A673 (cell line): Measurements from ENCODE around the gene SLC66A2. TPM values are rescaled to one million over a fixed set of nuclear protein-coding genes. Genes with fewer than 3 reads are reported as not detected.

Experiments used
- BruUV-seq: library from RNA; stranded (reverse); fragments of 400-500 nt; replicated peaks from 2 replicates; lab custom pipeline; 2021; lab: Mats Ljungman, UMichigan
- CTCF ChIA-PET: fragments of 300-600 bp; sonication (Branson Sonifier 250); formaldehyde crosslinking; loops from one replicate; lab custom pipeline; 2022; ENCODE audit warnings: antibody characterized with exemption; lab: Charles Lee
- POLR2A ChIA-PET: fragments of 300-600 bp; sonication (Branson Sonifier 250); formaldehyde crosslinking; loops from one replicate; lab custom pipeline; 2022; ENCODE audit warnings: antibody characterized with exemption; ENCODE audit not compliant: low non-redundant PET; lab: Charles Lee
- DNase-seq: peaks from one replicate; pipeline ENCODE4 v3.0.0-alpha.2; 2015; ENCODE audit warnings: low spot score
- H3K27ac ChIP-seq: fragments of 200-600 bp; sonication (generic); 2 replicates; pipeline ENCODE4 v1.5.1; 2016; ENCODE audit warnings: mixed run types, low read depth, mild to moderate bottlenecking, mixed read lengths, antibody characterized with exemption, low read length; ENCODE audit not compliant: poor library complexity, severe bottlenecking
- H3K27me3 ChIP-seq: fragments of 200-600 bp; sonication (generic); replicated peaks from 2 replicates; pipeline ENCODE4 v1.6.1; 2017; ENCODE audit warnings: mixed run types, low read depth, mild to moderate bottlenecking, mixed read lengths, antibody characterized with exemption, low read length; ENCODE audit not compliant: insufficient read depth, poor library complexity
- H3K36me3 ChIP-seq: fragments of 200-600 bp; sonication (generic); 2 replicates; pipeline ENCODE4 v1.6.1; 2016; ENCODE audit warnings: mixed run types, mild to moderate bottlenecking, mixed read lengths, antibody characterized with exemption, low read length; ENCODE audit not compliant: insufficient read depth, poor library complexity, severe bottlenecking
- H3K4me1 ChIP-seq: fragments of 200-600 bp; sonication (generic); 2 replicates; pipeline ENCODE4 v1.6.1; 2017; ENCODE audit warnings: mixed run types, mild to moderate bottlenecking, mixed read lengths, antibody characterized with exemption, low read length; ENCODE audit not compliant: insufficient read depth, poor library complexity, severe bottlenecking
- H3K4me3 ChIP-seq: fragments of 200-600 bp; sonication (generic); 2 replicates; pipeline ENCODE4 v1.5.1; 2016; ENCODE audit warnings: low read depth, mixed run types, mild to moderate bottlenecking, mixed read lengths, low read length; ENCODE audit not compliant: poor library complexity, severe bottlenecking
- H3K9me3 ChIP-seq: fragments of 200-600 bp; sonication (generic); 2 replicates; pipeline ENCODE4 v1.6.1; 2016; ENCODE audit warnings: mixed run types, low read depth, mild to moderate bottlenecking, mixed read lengths, antibody characterized with exemption, low read length; ENCODE audit not compliant: poor library complexity, severe bottlenecking
- EZH2 ChIP-seq: fragments of 200-600 bp; sonication (generic); IDR thresholded peaks from 2 replicates; pipeline ENCODE4 v1.6.1; 2017; ENCODE audit warnings: borderline replicate concordance, low read depth, mild to moderate bottlenecking, mixed read lengths, antibody characterized with exemption, low read length; ENCODE audit not compliant: poor library complexity, severe bottlenecking
- intact Hi-C: fragments of 100-400 bp; cut with micrococcal nuclease; formaldehyde crosslinking; loops from one replicate; pipeline ENCODE4 v1.10.0; 2022; ENCODE audit not compliant: unreplicated experiment
- total RNA-seq: library from RNA; stranded (reverse); gene quantifications from 2 replicates; pipeline ENCODE4 v1.2.3, GENCODE V29; 2021
- TF ChIP-seq, protein P1 (sequence below): fragments of 300-800, 200-600 bp; sonication (generic); conservative IDR thresholded peaks from 2 replicates; pipeline ENCODE4 v1.5.1; 2017; ENCODE audit warnings: low read depth, mild to moderate bottlenecking, antibody characterized with exemption, low read length, moderate library complexity, mixed read lengths

Gene SLC66A2
- total RNA-seq, 1 experiment from 2014 or later = 28.0 TPM

DNA sequence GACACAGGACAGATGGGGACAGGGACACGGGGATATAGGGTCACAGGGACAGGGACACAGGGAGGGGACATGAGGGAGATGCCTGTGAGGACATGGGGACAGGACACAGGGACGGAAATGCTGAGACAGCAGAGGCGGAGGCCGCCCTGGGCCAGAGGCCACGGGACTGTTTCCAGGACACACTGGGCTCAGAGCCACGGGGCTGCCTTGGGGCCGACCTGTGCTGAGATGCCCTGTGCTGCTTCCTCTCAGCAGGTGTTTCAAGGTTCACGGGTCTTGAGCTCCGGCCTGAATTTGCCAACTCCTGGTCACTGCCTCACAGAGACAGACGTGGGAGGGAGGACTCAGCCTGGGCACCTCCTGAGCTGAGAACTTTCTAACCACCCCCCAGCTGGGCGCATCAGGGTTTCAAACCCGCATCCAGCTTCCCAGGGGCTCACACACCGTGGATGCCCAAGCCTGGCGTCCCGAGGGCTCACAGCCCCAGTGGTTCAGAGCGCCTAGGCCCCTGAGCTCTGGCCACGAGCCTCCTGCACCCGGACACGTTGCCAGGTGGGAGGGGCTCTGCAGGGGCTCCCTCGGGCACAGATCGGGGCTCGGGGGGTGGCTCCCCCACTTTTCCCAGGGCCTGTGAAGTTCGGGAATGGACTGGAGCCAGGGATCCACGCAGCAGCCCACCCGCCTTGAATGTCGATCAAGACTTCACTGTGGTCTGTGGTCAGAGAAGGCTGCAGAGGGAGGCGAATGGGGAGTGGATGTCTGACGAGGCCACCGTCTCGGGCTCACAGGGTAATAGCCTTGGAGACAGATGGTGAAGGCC is 64.1 kb downstream of the SLC66A2 start:
- H3K9me3 ChIP-seq = peaks cover 37% of the 10 kb centered on the region
- TF ChIP-seq, protein P1, sequence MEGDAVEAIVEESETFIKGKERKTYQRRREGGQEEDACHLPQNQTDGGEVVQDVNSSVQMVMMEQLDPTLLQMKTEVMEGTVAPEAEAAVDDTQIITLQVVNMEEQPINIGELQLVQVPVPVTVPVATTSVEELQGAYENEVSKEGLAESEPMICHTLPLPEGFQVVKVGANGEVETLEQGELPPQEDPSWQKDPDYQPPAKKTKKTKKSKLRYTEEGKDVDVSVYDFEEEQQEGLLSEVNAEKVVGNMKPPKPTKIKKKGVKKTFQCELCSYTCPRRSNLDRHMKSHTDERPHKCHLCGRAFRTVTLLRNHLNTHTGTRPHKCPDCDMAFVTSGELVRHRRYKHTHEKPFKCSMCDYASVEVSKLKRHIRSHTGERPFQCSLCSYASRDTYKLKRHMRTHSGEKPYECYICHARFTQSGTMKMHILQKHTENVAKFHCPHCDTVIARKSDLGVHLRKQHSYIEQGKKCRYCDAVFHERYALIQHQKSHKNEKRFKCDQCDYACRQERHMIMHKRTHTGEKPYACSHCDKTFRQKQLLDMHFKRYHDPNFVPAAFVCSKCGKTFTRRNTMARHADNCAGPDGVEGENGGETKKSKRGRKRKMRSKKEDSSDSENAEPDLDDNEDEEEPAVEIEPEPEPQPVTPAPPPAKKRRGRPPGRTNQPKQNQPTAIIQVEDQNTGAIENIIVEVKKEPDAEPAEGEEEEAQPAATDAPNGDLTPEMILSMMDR = no peak
- no peak for TF ChIP-seq EZH2
- ChIA-PET CTCF (no interaction called here), POLR2A (no interaction called here)
- intact Hi-C loops = no loop called here
- no peak overlapping the region for H3K27ac ChIP-seq
- H3K36me3 ChIP-seq = no peaks in the 10 kb centered on the region
- H3K4me3 ChIP-seq = no peak overlapping the region
- DNase-seq = no peak
- H3K4me1 ChIP-seq = no peaks in the 10 kb centered on the region
- BruUV-seq = no TSS peak
- H3K27me3 ChIP-seq = no peaks in the 10 kb centered on the region

DNA sequence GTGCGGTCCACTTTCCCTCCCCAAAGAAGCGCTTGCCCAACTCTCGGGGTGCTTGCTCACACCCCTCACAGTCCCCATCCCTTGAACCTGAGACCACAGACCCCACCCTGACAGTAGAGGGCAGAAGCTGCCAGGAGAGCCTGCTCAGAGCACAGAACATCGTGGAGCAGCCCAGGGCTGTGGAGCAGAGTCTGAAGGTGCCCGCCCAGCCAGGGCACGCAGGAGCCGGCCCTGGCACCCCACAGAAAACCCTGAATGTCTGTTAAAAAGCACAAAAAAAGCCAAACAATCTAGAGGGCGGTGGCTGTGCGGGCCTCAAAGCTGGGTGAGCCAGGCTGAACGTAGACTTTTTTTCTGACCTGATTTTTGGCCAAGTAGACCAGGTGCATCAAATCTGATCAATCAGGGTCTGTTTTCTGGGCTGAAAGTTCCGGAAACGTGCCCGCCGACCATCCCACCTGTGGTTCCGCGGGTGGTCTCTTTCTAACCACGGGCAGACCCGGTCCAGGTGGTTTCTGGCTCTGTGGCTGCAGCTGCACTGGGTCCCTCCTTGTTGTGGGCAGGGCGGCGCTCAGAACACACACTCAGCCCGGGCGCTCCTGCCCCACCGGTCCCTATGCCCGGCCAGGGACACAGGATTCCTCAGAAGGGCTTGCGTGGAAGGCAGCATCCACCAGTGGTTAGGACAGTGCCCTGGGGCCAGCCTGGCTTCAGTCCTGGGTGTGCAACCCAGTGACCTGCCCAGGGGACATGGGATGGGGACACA is 66.3 kb downstream of the SLC66A2 start:
- TF ChIP-seq, protein P1 = no peak
- no peak for TF ChIP-seq EZH2
- ChIA-PET POLR2A (no interaction called here), CTCF (interaction anchor here (0.6 kb wide), 1 partner anchor 508 kb away, joined by 3 read pairs; no protein-coding TSS in a partner anchor)
- DNase-seq = no peak
- no peaks in the 10 kb centered on the region for H3K36me3 ChIP-seq
- H3K4me3 ChIP-seq = no peak overlapping the region
- intact Hi-C loops = no loop called here
- H3K27me3 ChIP-seq = no peaks in the 10 kb centered on the region
- H3K4me1 ChIP-seq = no peaks in the 10 kb centered on the region
- peaks cover 15% of the 10 kb centered on the region for H3K9me3 ChIP-seq
- no TSS peak for BruUV-seq
- no peak overlapping the region for H3K27ac ChIP-seq

DNA sequence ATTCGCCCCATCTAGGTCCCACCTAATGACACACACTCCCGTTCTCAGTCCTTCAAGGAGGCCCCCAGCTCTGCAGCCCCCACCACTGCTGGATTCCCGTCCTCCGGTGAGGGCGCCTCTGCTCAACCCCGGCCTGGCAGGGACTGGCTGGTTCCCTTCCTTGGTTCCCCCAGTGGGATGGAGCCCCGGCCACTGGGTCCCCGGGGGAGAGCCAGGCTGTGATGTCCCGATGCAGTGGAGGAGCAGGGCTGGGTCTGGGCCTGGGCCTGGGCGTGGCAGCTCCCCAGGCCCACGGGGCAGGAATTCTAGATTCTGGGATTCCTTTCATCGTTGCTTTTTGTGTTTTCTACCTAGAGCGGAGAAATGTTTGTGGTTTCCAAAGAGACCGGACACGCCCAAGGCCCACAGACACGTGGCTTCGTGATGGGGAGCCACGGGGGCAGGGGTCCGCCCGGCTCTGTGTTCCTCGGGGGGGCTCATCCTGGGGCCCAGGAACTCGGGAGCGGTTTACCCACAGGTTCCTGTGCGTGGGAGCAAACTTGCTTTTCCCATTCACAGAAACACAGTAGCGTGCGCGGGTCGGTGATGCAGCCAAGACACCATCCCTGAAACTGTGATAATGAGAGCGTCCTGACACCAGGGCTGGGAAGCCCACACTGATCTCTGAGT is 67.0 kb downstream of the SLC66A2 start:
- TF ChIP-seq, protein P1 = no peak
- no peak for TF ChIP-seq EZH2
- Histone ChIP-seq H3K4me3 (no peak overlapping the region), H3K27ac (no peak overlapping the region), H3K27me3 (no peaks in the 10 kb centered on the region), H3K36me3 (no peaks in the 10 kb centered on the region), H3K4me1 (no peaks in the 10 kb centered on the region), H3K9me3 (peaks cover 8% of the 10 kb centered on the region)
- intact Hi-C loops = no loop called here
- ChIA-PET POLR2A (no interaction called here), CTCF (interaction anchor here (0.6 kb wide), 1 partner anchor 508 kb away, joined by 3 read pairs; no protein-coding TSS in a partner anchor)
- no TSS peak for BruUV-seq
- DNase-seq = no peak
